ENCODE data around the gene MZT2B. TPM values are rescaled to one million over a fixed set of nuclear protein-coding genes. Genes with fewer than 3 reads are reported as not detected.
"Not testable (repeated sequence)": the region's sequence is repeated elsewhere in the genome, so short reads cannot be mapped to it uniquely, and the experiment has no call there.

Gene MZT2B, protein sequence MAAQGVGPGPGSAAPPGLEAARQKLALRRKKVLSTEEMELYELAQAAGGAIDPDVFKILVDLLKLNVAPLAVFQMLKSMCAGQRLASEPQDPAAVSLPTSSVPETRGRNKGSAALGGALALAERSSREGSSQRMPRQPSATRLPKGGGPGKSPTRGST
- 168 TPM for polyA plus RNA-seq

DNA sequence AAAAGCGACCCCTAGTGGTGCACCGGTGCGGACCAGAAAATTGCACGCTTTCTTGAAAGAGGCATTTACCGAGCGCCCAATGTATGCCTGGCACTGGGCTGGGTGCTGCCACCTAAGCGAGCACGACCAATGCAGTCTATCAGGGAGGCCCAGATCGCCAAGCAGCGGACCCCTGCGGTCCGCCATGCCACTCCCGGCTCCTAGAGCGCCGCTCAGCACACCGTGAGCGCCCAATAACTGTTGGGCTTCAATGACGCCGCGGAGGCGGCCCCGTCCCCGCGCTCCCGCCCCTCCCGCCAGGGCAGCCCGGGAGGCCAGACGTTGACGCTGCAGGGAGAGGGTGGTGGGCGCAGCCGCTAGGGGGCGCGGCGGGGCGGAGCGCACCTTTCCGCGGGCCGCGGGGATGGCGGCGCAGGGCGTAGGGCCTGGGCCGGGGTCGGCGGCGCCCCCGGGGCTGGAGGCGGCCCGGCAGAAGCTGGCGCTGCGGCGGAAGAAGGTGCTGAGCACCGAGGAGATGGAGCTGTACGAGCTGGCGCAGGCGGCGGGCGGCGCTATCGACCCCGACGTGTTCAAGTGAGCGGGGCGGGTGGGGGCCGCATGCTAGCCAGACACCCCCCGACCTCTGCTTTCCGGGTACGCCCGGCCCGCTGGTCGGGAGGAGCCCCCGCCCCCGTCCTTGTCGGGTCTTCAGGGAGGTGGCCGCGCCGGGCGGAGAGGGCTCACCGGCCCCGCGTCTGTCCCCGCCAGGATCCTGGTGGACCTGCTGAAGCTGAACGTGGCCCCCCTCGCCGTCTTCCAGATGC, at the start of gene MZT2B:
TSS of gene MZT2B (plus strand) at position 383 of the 803 bp plus-strand sequence. CDS start at position 404, 21 bp downstream.
- H3K4me1 Mint-ChIP-seq, result peaks cover 7 to 16% (median 10%) of the 10 kb centered on the region in 3 donors

DNA sequence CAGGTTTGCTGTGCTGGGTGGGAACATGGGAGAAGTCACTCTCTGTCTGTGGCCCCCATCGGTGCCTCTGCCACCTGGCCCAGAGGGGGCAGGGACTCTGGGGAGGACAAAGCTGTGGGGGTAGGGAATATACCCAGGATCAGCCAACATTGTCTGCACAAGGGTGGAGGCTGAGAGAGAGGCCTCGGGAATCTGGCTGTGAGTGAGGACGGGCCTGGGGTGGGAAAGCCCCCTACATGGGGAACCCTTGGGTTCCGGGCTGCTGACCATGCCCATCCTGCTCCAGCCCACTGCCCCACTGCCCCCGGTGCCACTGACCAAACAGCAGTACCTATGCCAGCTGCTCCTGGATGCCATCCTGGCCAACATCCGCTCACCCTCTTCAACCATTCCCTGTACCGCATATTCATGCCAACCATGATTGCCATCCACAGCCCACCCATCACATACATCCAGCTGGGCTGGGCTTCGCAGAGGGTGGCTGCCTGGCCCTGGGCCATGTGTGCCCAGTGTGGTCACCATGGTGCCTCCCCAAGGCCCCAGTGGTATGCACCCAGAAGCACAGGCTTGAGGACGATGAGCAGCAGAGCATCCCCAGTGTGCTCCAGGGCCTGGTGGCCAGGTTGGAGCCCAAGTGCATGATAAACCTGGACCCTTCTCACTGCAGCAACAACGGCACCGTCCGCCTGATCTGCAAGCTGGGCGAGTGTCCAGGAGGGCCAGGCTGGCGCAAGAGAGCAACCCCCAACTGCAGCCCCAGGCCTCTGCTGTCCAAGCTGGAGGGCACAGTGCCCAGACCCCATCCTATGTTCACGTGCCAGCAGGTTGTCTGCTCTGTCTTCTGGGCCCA, 46.1 kb upstream of the MZT2B start:
- Mint-ChIP-seq H3K27ac (no peak overlapping the region), H3K4me3 (no peak overlapping the region), H3K36me3 (no peaks in the 10 kb centered on the region), H3K4me1 (peaks cover 0 to 2% (median 0%) of the 10 kb centered on the region in 3 donors), H3K27me3 (no peaks in the 10 kb centered on the region), H3K9me3 (no peaks in the 10 kb centered on the region)

More for the DNA sequence above, at the start of gene MZT2B:
- not testable (repeated sequence) for H3K9me3 Mint-ChIP-seq, H3K36me3 Mint-ChIP-seq, H3K27me3 Mint-ChIP-seq
- H3K27ac Mint-ChIP-seq, result peak within 1 kb of the TSS; percentile 91 to 98 (median 96)
- H3K4me3 Mint-ChIP-seq, result peak within 1 kb of the TSS; percentile 90 to 99 (median 96)

DNA sequence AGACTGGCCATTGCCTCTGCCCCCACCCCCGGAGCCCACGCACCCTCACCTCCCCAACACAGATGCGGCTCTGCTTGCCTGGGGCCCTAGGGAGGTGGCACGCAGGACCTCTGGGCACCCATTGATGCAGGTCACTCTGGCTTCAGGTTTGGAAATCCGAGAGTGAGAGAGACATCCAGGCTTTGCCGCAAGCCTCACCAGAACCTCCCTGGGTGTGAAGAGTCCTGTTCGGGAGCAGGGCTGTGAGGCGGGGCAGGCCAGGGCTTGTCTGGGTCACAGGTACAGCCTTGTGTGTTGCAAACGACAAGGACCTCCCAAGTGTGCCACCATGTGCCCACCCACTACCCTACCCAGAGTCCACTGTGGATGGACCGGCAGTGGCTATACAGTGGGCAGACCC, 45.5 kb upstream of the MZT2B start:
- not testable (repeated sequence) for H3K4me1 Mint-ChIP-seq, H3K27me3 Mint-ChIP-seq, H3K36me3 Mint-ChIP-seq, H3K4me3 Mint-ChIP-seq, H3K27ac Mint-ChIP-seq, H3K9me3 Mint-ChIP-seq

DNA sequence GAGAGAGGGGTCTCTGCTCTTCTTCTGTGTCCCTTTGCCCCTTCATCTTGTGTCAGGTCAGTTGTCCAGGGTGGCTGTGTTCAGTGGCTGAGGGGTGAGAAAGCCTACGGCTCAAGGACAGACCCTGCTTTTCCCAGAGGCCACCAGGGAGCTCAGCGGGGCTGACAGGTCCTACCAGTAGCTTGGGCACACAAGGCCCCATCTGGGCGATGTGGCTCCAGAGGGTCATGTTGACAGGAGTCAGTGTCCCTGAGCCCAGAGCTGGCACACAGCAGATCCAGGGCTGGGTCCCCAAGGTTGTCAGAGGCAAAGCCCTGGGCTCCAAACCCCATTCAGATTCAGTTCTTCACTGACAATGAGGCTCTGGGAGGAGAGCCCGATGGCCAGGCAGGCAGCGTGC, 44.9 kb upstream of the MZT2B start:
- not testable (repeated sequence) for H3K4me3 Mint-ChIP-seq, H3K36me3 Mint-ChIP-seq, H3K9me3 Mint-ChIP-seq, H3K27me3 Mint-ChIP-seq, H3K4me1 Mint-ChIP-seq, H3K27ac Mint-ChIP-seq

DNA sequence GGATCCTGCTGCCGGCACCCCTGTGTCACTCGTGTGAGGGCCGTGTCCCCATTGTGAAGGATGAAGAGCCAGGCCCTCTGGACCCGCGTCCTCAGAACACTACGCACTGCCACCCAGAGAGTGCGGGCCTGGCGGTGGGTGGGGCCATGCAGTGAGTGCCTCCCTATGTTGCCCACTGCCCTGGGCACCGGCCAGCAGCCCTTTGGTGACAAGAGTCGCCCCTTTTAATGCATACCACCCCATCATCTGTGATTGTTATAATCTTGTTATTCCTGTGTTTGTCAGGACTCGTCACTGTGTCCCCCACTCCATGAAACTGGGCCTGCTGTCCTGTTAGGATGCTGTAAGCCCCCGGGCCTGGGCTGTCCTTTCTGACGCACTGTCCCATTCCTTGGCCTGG, 43.7 kb upstream of the MZT2B start:
- not testable (repeated sequence) for H3K9me3 Mint-ChIP-seq, H3K27ac Mint-ChIP-seq

DNA sequence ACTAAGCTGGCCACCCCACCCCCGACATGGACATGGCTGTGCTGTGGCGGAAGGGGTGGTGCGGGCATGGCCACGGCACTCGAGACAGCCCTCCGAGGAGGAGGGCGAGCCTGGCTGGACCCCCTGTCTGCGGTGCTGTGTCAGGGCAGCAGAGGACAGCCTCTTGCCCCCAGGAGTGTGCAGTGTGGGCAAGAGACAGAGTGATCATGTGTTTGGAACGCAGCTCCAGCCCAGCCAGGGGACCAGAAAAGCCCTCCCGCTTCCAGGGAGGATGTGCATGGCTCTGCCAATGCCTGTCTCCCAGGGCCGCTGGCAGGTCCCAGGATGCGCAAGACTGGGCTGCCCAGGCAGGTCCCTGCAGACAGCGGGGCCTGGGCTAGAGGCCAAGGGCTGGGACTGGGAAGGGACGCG, 43.2 kb upstream of the MZT2B start:
- not testable (repeated sequence) for H3K9me3 Mint-ChIP-seq, H3K4me3 Mint-ChIP-seq, H3K4me1 Mint-ChIP-seq, H3K27me3 Mint-ChIP-seq, H3K27ac Mint-ChIP-seq, H3K36me3 Mint-ChIP-seq

More for the DNA sequence above, 43.7 kb upstream of the MZT2B start:
- not testable (repeated sequence) for H3K27me3 Mint-ChIP-seq, H3K4me1 Mint-ChIP-seq, H3K36me3 Mint-ChIP-seq, H3K4me3 Mint-ChIP-seq

DNA sequence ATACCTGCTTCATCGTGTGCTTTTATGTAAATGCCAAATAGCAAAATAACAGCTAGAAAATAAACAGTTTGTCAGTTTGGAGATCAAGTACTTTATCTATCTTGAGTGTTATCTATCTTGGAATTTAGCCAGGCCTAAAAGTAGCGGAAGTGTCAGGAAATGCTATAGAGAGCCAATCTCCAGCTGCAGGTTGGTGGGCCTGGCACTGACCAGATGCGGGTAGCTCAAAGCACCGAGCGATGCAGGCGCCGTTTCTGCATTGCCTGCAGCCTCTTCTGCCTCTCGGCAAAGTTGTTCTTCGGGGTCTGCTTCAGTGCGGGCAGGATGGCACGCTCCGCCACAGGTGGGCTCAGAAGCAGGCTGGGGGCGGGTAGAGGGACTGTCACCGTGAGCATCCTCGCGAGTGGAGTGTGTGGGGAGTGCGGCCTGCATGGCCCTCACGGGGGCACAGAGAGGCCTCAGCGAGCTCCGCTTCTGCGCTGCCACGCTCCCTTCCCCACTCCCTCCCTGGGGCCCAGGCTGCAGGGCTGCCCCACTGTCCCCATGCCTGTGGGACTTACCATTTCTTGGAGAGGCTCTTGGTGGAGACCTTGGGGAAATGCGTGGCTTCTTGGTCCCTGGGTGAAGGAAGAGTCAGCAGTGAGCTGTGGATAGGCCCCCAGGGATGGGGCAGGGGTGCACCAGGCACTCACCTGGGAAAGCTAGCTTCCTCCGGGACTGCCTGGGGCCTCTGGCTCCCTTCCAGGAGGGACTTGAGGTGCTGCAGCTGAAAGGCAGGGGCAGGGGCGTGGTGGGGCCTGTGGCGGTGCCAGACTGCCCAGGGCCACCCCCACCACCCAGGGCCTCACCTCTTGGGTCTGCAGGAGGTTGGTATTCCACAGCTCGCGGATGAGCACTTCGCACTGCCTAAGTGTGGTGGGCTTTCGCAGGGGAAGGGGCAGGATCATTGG, 42.5 kb upstream of the MZT2B start:
- H3K4me3 Mint-ChIP-seq, H3K27me3 Mint-ChIP-seq, H3K9me3 Mint-ChIP-seq, H3K36me3 Mint-ChIP-seq, H3K4me1 Mint-ChIP-seq, H3K27ac Mint-ChIP-seq: not testable (repeated sequence)

DNA sequence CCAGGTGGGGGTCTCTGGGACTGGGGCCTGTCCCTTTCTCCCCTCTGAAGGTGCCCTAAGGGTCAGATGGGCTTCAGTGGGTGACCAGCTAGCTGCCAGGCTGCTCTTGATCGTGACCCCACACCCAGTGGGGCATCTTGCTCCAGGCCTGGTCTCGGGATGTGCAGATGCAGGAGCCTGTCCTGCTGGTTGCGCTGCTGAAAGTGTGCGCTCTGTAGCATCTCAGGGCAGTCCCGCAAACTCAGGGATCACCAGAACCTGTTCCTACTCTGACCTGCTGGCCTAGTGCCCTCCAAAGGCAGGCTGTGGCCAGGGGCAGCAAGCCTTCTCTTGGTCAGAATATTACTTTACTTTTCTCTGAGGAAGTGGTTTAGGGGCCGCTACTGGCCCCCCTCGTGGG, 41.5 kb upstream of the MZT2B start:
- H3K9me3 Mint-ChIP-seq, H3K4me1 Mint-ChIP-seq, H3K4me3 Mint-ChIP-seq, H3K36me3 Mint-ChIP-seq, H3K27ac Mint-ChIP-seq: not testable (repeated sequence)
- peaks cover 10% of the 10 kb centered on the region for H3K27me3 Mint-ChIP-seq

DNA sequence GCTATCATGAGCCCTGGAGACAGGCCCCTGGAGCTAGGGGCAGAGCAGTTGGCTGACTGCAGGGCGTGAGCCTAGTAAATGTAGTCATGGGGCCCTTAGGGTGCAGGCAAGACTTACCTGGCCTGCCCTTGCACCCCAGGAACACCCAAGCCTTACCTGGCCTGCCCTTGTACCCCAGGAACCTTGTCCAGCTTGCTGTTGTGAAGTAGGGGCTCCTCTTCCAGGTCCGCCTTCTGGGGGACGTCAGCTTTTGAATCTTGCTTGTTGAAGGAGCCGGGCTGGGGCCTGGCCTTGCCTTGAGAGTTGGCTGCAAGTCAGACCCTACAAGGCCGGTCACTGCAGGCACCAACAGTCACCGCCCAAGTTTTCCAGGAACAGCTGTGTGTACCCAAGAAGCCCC, 41.1 kb upstream of the MZT2B start:
- H3K4me3 Mint-ChIP-seq, H3K27ac Mint-ChIP-seq, H3K4me1 Mint-ChIP-seq, H3K9me3 Mint-ChIP-seq, H3K36me3 Mint-ChIP-seq: not testable (repeated sequence)
- peaks cover 10% of the 10 kb centered on the region for H3K27me3 Mint-ChIP-seq

DNA sequence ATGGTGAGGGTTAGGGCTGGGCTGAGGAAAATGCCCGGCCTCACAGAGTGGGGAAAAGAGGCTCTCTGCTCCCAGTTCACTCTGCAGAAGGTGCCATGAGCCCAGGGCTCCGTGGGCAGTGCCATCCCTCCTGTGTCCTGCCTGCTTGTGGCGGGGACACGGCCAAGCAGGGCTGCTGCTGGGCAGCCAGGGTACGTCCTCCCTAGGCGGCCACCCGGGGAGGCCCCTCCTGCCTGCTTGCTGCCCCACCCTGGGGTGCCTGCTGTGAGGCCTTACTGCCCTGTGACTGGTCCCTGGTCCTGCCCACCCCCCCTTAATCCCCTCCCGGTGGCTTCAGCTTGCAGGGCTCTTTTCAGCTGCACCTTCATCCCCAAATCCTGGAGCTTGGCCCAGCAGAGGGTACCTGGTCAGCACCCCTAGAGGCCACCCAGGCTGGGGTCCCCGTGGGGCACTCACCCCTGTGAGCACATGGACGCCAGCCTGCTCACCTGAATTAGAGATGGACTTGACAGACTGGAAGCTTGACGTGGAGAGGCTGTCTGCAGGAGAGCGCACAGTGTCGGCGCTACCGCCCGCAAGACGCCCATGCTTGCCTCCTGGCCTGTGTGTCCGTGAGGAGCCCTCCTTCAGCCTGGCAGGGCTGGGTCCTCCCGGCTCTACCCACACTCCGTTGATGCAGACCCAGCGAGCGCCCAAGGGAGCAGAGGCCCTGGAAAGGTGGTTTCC, 40.3 kb upstream of the MZT2B start:
- peaks cover 10% of the 10 kb centered on the region for H3K27me3 Mint-ChIP-seq

DNA sequence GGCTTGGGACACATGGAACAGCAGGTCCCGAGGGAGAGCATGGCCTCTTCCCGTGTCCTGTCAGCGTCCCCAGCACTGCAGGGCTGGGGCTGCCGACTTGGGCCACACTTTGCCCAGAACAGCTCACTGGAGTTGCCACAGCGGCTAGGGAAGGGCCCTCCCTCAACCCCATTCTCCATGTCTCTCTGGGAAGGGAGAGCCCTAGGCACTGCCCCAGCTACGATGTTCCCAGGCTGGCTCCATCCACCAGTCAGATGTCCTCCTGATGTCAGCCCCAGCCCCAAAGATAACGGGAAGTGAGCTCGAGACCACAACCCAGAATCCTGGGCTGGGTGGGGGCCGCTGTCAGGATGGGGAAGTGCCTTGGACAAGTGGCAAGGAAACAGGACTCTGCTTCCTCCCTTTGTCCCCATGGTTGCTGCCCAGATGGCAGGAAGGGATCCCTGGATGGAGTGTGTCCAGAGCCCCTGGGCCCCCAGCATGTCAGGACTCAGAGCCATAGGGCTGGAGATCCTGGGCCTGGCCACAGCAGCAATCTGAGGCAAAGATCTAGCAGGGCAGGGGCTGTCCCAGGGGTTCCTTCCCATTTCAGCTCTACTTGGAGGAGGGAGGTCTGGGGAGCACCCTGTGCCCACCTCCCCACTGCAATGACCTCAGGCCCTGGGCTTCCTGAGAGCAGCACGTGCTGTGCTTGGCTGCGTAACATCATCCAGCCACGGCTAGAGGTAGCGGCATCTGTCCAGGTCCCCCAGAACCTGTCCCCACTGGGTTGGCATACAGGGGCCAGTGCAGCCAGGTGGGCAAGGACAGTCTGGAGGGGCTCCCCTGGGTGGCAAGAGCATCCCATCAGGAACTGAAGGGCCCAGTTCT, 39.4 kb upstream of the MZT2B start:
- not testable (repeated sequence) for H3K27ac Mint-ChIP-seq, H3K36me3 Mint-ChIP-seq, H3K9me3 Mint-ChIP-seq, H3K4me1 Mint-ChIP-seq
- Mint-ChIP-seq H3K4me3 (peak overlapping the region in 1 of 4 donors; percentile 21), H3K27me3 (peaks cover 10% of the 10 kb centered on the region)

More for the DNA sequence above, 40.3 kb upstream of the MZT2B start:
- H3K4me1 Mint-ChIP-seq, H3K36me3 Mint-ChIP-seq, H3K9me3 Mint-ChIP-seq, H3K4me3 Mint-ChIP-seq, H3K27ac Mint-ChIP-seq: not testable (repeated sequence)

DNA sequence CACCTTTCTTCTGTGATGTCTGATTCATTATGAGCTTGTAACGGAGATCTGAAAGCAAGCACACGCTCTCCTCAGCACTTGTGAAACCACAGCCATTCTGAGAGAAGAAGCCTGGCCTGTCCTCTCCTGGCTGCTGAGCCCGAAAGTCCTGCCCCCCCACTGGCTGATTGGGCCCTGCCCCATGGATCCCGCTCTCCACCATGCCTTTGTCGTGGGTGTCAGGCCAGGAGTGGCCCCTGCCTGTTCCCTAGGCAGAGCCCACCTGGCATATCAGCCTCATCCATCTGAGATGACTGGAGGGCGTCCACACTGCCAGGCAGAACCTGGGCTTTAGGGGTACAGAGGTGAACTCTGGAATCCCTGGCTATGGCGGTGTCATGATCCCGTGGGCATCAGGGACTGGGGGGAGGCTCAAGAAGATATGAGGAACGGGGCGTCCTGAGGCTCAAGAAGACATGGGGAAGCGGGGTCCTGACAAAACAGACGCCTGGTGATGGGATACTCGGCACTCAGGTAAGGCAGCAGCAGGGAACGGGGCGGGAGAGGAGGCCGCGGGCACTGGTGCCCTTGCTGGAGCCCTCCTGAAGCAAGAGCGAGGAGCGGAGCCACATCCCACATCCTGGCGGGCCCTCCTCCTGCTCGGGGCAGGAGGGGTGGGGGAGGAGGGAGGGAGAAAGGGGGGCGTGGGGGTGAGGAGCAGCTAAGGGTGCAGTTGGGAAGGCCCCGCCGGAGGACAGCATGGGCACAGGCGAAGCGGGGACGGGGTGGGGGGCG, 38.6 kb upstream of the MZT2B start:
- Mint-ChIP-seq H3K27me3 (peaks cover 10% of the 10 kb centered on the region), H3K4me3 (peak overlapping the region; percentile 46 to 91 (median 80)), H3K27ac (peak overlapping the region in 1 of 3 donors; percentile 45)
- not testable (repeated sequence) for H3K4me1 Mint-ChIP-seq, H3K36me3 Mint-ChIP-seq, H3K9me3 Mint-ChIP-seq

DNA sequence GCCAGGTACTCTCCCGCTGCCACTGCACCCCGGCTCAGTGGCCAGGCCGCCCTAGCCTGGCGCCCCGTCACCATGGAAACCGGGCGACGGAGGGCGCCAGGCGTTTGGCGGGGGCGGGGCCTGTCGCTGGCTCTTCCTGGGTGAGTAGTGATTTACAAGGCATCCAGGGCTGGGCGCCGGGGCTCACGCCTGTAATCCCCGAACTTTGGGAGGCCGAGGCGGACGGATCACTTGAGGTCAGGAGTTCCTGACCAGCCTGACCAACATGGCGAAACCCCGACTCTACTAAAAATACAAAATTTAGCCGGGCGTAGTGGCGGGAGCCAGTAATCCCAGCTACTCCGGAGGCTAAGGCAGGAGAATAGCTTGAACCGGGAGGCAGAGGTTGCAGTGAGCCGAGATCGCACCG, 37.1 kb upstream of the MZT2B start, which contains the start of gene CCDC74B:
TSS of gene CCDC74B (minus strand) at position 107 of the 409 bp plus-strand sequence. CDS start 116 bp downstream, outside the sequence.
- H3K27ac Mint-ChIP-seq, result peak within 1 kb of the TSS in 2 of 3 donors; percentile 77 to 83
- peaks cover 10% of the 10 kb centered on the region for H3K27me3 Mint-ChIP-seq
- H3K9me3 Mint-ChIP-seq, H3K36me3 Mint-ChIP-seq, H3K4me1 Mint-ChIP-seq: not testable (repeated sequence)
- peak within 1 kb of the TSS; percentile 81 to 92 (median 86) for H3K4me3 Mint-ChIP-seq

All from IgD-negative memory B cell (primary cell).